Measurements from ENCODE around the gene PPARG.
"Not testable (repeated sequence)": the region's sequence is repeated elsewhere in the genome, so short reads cannot be mapped to it uniquely, and the experiment has no call there.

PPARG gene

DNA sequence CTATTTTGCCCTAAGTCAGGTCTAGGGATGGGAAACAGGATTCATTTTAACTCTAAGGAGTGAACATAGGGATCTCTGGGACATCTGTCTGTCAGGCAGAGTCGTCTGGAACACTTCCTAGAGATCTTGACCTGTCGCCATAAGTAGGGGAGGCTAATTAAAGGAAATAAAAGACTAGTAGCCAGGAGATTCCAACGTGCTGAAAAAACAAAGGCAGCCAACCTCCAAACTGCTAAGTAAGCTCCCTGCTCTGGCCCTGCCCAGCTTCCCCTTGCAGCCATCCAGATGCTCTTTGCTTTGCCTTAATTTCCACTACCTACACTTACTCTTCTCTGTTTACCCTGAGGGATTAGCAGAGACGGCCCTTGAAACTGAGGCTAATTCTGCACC is 177.0 kb downstream of the PPARG start:
- DNase-seq = no peak

DNA sequence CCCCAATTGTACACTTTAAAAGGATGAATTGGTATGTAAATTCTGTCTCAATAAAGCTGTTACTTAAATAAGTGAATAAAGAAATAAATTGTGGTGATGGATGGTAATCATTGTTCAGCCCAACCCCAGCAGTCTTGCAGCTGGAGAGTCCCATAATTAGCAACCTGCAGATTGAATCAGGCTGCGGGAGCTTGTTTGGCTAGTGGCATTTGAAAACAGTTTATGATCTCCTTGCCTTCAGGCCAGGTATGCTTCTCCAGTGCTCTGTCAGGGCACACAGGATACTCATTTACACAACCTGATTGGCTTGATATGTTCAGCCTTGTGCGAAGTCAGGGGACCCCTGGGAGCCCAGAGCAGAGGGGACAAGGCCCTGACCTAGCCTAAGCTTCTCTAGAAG is 178.9 kb downstream of the PPARG start:
- no peak for DNase-seq

GRCh38 chr3:12468276-12468675 is 179.4 kb downstream of the PPARG start:
- DNase-seq = no peak

- no peak for DNase-seq
Observed at GRCh38 chr3:12468757-12469156, 179.9 kb downstream of the PPARG start.

- DNase-seq = not testable (repeated sequence)
Observed at GRCh38 chr3:12469222-12469621, 180.4 kb downstream of the PPARG start.

GRCh38 chr3:12470111-12470510 is 181.2 kb downstream of the PPARG start:
- no peak for DNase-seq

DNA sequence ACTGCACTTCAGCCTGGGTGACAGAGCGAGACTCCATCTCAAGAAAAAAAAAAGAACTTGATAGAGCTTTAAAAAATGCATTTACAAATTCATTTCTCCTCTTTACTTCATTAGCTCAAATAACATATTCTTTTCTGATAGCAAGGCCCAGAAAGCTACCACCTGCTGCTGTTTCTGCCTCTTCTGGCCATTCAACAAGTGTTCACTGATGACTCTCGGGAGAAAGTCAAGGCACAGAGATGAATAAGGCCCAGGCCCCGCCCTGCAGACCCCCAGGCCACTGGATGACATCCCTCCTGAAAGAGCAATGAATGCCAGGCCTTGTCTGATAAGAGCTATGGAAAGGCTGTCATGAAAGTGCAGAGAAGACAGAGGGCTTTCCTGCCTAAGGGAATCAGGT is 181.8 kb downstream of the PPARG start:
- DNase-seq = no peak

- DNase-seq = no peak
Observed at GRCh38 chr3:12471241-12471640, 182.4 kb downstream of the PPARG start.

DNA sequence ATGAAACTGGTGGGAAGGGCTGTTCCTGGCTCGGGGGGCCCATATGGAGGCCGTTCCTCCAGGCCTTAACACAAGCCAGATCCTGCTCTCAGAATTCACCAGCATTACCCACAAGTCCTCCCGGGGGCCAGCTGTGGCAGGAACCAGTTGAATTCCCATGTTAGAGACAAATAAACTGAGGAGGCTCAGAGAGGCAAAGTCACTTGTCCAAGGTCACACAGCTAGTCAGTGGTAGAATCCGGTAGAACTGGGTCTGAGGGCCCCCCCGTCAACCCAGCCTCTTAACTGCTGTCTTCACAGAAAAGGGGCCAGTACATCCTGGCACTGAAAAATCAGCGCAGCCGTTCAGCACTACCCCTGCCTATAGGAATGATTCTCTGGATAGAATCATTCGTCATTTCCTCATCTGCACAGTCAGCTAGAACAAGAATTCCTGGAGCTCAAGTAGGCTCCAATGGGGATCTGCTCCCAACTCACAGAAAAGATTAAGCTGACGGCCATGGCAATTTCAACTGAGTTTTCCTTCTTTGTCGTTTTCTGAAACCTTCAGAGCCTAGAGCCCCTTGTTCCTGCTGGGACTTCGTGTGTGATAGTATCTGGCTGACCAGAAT is 183.2 kb downstream of the PPARG start:
- no peak for DNase-seq

GRCh38 chr3:12472796-12473195 is 183.9 kb downstream of the PPARG start:
- DNase-seq = no peak

DNA sequence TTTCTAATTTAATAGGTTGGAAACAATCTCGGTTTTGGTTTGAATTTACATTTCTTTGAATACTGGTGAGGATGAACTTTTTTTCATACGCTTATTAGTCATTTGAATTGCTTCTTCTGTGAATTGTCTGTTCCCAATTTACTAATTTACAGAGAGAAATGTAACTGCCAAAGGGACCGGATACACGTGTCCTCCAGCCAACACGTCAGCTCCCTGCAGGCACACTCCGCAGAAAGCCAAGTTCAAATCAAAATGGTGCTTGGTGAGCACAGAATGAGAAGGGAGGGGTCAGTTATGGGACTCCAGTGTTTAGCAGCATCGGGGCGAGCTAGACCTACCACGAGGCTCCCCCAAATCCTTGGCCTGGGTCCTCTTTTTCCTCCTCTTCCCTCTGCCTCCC is 184.6 kb downstream of the PPARG start:
- DNase-seq = no peak

DNA sequence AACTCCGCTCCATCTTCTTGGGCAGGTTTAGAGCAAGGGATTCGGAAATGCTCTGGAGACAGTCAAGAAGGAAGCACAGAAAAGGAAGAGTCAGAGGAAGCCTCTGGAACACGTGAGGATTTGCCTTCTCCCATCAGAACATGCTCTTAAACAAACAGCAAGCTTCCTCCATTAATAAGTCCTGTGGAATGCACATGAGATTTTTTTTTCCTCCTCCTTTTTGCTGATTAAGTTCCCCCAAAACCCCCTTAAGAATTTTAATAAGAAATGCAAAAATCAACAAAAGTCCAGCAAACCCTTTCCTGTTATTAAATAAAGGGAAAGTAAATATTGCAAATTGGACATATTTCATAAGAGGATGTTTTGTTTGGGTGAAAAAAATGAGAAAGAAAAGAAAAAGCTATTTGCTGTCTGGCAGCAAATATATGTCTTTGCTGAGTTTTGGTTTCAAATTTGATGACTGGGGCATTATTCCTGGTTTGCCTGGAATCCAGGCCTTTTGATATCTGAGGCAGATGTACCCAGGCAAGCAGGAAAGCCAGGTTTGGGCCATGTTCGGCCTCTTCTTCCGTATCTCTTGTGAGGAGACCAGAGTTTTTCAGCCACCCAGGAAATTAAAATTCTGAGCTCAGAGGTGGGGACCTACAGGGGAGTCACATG is 187.5 kb downstream of the PPARG start:
- DNase-seq = no peak

DNA sequence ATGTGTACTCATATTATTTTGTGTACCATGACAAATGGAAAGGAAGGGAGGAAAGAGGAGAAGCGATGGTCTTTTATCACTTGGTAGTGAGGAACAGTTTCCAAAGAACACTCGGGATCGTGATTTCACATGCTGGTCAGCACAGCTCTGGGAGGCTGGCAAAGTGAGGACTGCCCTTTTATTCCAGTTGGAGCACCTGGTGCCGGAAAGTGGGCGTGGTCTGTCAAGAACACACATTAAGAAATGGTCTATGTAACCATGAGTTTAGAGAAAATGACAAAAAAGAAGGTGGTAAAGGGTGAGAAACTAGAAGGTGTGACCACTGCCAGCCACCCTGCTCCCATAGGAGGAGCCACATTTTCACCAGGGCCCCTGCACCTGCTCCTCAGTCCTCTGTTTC is 188.4 kb downstream of the PPARG start:
- no peak for DNase-seq

GRCh38 chr3:12478326-12478725 is 189.5 kb downstream of the PPARG start:
- no peak for DNase-seq

DNA sequence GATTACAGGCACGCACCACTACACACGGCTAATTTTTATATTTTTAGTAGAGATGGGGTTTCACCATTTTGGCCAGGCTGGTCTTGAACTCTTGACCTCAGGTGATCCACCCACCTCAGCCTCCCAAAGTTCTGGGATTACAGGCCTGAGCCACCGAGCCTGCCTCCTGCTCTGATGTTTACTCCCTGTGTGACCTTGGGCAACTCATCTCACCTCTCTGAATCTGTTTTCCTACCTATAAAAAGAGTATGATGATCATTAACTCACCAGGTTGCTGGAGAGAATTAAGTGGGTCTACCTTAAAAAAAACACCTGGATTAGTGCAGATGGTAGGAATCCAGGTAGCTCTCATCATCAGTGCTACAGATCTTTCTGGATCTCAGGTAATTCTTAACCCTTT is 190.3 kb downstream of the PPARG start:
- not testable (repeated sequence) for DNase-seq

DNA sequence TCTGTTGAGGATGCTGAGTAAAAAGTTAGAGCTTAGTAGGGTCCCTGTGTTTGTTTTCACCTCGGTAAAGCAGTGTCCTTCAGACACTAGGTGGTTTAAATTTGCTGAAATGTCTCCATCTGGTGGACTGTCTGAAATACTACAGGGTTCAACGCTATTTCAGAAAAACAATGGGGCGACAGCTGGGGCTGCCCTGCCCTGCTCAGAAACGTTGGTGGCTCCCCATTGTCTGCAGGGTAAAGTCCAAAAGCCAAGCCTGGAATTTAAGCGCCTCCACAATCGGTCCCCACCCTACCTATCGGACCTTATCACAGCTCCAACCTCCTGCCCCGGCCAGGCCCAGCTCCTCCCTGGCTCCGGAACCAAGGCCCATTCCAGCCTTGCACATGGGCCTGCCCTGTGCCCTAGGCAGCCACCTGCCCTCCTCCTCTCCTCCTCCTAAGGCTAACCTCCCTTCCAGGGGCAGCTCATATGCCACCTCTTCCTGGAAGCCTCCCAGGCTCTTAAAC is 191.1 kb downstream of the PPARG start:
- DNase-seq = no peak

DNA sequence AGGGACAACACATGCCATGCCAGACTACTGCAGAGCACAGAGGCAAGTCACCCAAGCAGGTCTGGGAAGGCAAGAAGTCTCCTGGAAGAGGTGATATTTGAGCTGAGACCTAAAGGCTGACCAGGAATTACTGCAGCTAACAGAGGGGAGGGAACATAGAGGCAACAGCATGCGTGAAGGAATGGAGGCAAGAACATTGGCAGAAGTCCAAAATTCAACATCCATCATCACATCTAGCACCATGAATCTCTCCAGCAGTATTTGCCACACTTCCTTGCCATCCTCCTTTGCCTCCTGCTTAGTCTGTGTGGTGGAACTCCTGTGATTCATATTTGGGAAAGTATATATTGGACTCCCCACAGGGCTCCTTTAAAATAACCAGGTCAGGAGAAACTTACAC is 194.5 kb downstream of the PPARG start:
- no peak for DNase-seq

- no peak for DNase-seq
Observed at GRCh38 chr3:12483872-12484197, 195.0 kb downstream of the PPARG start.
